Measurements from ENCODE around the gene SLC35G3.

DNA sequence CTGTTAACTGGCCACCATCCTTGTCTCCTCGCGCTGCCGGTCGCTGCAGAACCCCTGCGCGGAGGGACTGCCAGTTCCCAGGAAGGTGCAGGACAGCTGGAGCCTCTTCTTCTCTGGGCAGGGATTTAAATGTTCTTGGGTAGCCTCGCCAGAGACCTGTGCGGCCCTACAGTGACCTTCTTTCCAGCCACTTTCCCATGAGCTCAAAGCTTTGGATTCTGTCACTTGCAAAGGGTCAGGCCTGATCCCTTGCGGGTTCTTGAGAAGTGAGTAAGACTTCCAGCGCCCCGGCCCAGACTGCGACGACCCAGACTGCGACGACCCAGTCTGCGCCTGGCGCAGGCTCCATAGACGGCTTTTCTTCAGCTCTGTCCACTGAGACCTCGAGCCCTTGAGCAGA is 47.3 kb upstream of the SLC35G3 start:
- no peak for TF ChIP-seq POLR2AphosphoS5 (IDR thresholded peaks at IDR 0.05; ENCODE audit: low read depth, low read length)
- TF ChIP-seq, protein P1, sequence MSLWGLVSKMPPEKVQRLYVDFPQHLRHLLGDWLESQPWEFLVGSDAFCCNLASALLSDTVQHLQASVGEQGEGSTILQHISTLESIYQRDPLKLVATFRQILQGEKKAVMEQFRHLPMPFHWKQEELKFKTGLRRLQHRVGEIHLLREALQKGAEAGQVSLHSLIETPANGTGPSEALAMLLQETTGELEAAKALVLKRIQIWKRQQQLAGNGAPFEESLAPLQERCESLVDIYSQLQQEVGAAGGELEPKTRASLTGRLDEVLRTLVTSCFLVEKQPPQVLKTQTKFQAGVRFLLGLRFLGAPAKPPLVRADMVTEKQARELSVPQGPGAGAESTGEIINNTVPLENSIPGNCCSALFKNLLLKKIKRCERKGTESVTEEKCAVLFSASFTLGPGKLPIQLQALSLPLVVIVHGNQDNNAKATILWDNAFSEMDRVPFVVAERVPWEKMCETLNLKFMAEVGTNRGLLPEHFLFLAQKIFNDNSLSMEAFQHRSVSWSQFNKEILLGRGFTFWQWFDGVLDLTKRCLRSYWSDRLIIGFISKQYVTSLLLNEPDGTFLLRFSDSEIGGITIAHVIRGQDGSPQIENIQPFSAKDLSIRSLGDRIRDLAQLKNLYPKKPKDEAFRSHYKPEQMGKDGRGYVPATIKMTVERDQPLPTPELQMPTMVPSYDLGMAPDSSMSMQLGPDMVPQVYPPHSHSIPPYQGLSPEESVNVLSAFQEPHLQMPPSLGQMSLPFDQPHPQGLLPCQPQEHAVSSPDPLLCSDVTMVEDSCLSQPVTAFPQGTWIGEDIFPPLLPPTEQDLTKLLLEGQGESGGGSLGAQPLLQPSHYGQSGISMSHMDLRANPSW (CRISPR knock-in tag; IDR thresholded peaks at IDR 0.05; ENCODE audit: borderline replicate concordance): no peak
- TF ChIP-seq, protein P2, sequence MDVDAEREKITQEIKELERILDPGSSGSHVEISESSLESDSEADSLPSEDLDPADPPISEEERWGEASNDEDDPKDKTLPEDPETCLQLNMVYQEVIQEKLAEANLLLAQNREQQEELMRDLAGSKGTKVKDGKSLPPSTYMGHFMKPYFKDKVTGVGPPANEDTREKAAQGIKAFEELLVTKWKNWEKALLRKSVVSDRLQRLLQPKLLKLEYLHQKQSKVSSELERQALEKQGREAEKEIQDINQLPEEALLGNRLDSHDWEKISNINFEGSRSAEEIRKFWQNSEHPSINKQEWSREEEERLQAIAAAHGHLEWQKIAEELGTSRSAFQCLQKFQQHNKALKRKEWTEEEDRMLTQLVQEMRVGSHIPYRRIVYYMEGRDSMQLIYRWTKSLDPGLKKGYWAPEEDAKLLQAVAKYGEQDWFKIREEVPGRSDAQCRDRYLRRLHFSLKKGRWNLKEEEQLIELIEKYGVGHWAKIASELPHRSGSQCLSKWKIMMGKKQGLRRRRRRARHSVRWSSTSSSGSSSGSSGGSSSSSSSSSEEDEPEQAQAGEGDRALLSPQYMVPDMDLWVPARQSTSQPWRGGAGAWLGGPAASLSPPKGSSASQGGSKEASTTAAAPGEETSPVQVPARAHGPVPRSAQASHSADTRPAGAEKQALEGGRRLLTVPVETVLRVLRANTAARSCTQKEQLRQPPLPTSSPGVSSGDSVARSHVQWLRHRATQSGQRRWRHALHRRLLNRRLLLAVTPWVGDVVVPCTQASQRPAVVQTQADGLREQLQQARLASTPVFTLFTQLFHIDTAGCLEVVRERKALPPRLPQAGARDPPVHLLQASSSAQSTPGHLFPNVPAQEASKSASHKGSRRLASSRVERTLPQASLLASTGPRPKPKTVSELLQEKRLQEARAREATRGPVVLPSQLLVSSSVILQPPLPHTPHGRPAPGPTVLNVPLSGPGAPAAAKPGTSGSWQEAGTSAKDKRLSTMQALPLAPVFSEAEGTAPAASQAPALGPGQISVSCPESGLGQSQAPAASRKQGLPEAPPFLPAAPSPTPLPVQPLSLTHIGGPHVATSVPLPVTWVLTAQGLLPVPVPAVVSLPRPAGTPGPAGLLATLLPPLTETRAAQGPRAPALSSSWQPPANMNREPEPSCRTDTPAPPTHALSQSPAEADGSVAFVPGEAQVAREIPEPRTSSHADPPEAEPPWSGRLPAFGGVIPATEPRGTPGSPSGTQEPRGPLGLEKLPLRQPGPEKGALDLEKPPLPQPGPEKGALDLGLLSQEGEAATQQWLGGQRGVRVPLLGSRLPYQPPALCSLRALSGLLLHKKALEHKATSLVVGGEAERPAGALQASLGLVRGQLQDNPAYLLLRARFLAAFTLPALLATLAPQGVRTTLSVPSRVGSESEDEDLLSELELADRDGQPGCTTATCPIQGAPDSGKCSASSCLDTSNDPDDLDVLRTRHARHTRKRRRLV (CRISPR knock-in tag; IDR thresholded peaks at IDR 0.05): no peak
- no peak for TF ChIP-seq HNRNPH1 (optimal IDR thresholded peaks at IDR 0.05; ENCODE audit: low read depth, low read length)
- TF ChIP-seq, protein P3, sequence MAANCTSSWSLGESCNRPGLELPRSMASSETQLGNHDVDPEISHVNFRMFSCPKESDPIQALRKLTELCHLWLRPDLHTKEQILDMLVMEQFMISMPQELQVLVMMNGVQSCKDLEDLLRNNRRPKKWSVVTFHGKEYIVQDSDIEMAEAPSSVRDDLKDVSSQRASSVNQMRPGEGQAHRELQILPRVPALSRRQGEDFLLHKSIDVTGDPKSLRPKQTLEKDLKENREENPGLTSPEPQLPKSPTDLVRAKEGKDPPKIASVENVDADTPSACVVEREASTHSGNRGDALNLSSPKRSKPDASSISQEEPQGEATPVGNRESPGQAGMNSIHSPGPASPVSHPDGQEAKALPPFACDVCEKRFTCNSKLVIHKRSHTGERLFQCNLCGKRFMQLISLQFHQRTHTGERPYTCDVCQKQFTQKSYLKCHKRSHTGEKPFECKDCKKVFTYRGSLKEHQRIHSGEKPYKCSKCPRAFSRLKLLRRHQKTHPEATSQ (CRISPR knock-in tag; IDR thresholded peaks at IDR 0.05; ENCODE audit: borderline replicate concordance): no peak
- TF ChIP-seq ZFP41 (CRISPR knock-in tag; IDR thresholded peaks at IDR 0.05; ENCODE audit: borderline replicate concordance): no peak
